ENCODE measurements around the gene CGN.

CGN gene

GRCh38 chr1:151509350-151510019 lies 1.7 kb upstream of the CGN start:
- H3K4me3 ChIP-seq (ENCODE audit: low read depth, low read length): no peak overlapping the region
- no peak for TF ChIP-seq CTCF (IDR thresholded peaks at IDR 0.05; ENCODE audit: low read depth, low read length)

DNA sequence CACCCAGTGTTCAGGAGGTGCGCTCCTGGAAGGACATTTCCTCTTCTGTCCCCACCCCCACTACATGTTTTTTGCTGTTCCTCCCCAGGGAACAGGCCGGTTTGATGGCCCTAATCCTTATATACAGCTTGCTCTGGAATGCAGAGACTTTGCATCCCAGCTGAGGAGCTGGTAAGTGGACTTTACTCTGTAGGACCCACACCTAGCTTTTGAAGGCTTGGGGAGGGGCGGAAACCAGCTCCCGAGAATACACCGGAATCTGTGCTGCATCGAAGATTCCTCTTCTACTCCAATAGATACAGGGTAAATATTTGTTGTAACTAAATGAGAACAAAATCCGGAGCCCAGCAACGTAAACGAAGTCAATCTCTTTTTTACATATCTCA lies 1.2 kb upstream of the CGN start:
- no peak for TF ChIP-seq CTCF (IDR thresholded peaks at IDR 0.05; ENCODE audit: low read depth, low read length)
- no peak overlapping the region for H3K4me3 ChIP-seq (ENCODE audit: low read depth, low read length)

DNA sequence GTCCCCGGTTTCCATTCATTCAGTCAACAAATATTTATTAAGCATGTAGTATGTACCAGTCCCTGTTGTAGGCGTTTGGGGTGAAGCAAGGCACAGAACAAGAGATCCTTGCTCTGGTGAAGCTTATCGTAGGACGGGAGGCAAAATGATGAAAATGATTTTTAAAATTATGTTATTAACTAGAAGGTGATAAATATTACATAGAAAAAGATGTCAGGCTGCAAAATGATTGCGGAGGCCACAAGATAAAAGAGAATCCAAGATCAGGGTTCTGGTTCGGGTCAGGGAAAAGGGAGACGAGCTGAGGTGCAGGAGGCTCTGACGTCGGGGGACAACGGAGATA lies 602 bp upstream of the CGN start:
- peak overlapping the region; percentile 65 for H3K4me3 ChIP-seq (ENCODE audit: low read depth, low read length)
- no peak for TF ChIP-seq CTCF (IDR thresholded peaks at IDR 0.05; ENCODE audit: low read depth, low read length)

DNA sequence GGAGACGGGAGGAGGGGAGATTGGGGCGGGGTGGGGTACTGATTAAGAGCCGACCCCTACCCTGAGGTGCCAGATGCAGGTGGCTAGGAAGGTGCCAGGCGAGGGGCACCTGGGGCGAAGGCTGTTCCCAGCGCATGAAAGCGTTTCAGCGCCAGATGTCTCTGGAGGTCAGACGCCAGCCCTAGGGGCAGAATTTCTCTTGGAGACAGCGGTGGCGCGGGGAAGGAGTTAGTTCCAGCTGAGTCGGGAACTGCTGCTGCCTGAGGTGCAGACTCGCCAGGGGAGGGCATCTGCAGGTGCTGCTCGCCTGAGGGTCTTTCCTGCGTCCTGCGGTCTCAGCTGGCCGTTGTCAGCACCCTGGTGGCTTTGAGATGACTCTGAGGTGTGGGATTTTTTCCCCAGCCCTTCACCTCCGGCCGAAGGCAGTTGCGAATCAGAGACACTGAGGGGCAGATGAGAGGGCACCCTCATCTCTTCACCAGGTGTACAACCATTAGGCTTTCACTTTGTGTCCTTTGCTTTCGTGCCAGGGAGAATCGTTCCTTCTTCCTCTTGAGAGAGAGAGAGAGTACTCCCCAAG lies 539 bp downstream of the CGN start:
- peak overlapping the region; percentile 65 for H3K4me3 ChIP-seq (ENCODE audit: low read depth, low read length)
- no peak for TF ChIP-seq CTCF (IDR thresholded peaks at IDR 0.05; ENCODE audit: low read depth, low read length)

- no peak overlapping the region; the same call in 1 of the 2 replicates for H3K4me3 ChIP-seq (ENCODE audit: low read depth, low read length)
- no peak for TF ChIP-seq CTCF (IDR thresholded peaks at IDR 0.05; ENCODE audit: low read depth, low read length)
These were observed 1.1 kb downstream of the CGN start for GRCh38 chr1:151512326-151512725.

DNA sequence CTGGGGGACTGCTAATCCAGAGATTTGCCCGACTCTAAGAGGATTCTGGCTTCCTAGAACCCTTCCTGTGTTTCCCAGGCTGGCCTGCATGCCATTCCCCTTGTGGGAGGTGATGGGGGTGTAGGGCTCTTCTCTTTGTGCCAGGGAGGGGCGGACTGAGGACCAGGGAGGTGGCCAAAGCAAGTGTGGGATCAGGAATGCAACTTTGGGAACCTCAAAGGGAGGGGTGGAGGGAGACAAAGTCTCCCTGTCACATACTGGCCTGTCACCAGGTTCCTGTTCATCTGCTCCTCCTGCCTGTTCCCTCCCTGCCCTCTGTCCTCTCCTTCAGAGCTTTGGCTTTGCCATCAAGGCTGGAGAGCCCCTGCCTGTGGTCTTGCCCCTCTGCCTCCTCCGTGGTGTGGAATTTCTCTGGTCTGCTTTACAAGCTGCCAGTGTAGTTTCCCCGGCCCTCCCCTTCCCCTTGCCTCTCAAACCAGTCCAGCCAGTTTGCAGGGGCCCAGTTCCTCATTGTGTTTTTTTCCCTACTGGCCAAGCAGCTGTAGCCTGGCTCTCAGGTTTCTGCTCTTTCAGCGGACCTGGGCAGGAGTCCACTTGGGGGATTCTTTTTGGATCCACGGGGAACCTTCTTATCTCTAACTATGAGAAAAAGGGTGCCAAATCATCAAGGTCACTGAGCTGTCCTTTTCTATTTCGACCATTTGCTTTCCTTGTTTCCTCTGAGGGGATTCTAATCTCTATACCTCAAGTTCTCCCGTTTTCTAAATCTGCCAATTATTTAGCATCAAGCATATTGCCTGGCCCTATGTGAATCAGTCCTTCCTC lies 1.8 kb downstream of the CGN start:
- H3K4me3 ChIP-seq (ENCODE audit: low read depth, low read length): no peak overlapping the region
- no peak for TF ChIP-seq CTCF (IDR thresholded peaks at IDR 0.05; ENCODE audit: low read depth, low read length)

- TF ChIP-seq CTCF (IDR thresholded peaks at IDR 0.05; ENCODE audit: low read depth, low read length): no peak
- no peak overlapping the region for H3K4me3 ChIP-seq (ENCODE audit: low read depth, low read length)
These were observed 2.5 kb downstream of the CGN start for GRCh38 chr1:151513626-151514121.
